Measurements from ENCODE around the gene ATP1A1.

ATP1A1 gene

DNA sequence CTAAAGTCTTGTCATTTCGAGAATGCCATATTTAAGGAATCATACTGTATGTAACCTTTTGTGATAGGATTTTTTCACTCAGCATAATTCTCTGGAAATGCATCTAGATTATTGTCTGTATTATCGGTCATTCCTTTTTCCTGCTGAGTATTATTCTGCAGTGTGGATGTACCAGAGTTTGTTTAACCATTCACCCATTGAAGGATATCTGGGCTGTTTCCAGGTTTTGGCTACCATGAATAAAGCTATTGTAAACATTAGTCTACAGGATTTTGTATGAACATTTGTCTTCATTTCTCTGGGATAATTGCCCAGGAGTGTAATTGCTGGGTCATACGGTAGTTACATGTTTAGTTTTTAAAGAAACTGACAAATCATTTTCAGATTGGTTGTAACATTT, 61.8 kb downstream of the ATP1A1 start:
- TF ChIP-seq, protein P1, sequence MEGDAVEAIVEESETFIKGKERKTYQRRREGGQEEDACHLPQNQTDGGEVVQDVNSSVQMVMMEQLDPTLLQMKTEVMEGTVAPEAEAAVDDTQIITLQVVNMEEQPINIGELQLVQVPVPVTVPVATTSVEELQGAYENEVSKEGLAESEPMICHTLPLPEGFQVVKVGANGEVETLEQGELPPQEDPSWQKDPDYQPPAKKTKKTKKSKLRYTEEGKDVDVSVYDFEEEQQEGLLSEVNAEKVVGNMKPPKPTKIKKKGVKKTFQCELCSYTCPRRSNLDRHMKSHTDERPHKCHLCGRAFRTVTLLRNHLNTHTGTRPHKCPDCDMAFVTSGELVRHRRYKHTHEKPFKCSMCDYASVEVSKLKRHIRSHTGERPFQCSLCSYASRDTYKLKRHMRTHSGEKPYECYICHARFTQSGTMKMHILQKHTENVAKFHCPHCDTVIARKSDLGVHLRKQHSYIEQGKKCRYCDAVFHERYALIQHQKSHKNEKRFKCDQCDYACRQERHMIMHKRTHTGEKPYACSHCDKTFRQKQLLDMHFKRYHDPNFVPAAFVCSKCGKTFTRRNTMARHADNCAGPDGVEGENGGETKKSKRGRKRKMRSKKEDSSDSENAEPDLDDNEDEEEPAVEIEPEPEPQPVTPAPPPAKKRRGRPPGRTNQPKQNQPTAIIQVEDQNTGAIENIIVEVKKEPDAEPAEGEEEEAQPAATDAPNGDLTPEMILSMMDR (conservative IDR thresholded peaks at IDR 0.05; ENCODE audit: low read depth, low read length), result no peak
- DNase-seq (ENCODE audit: low read depth), result no peak
- H3K4me3 ChIP-seq (ENCODE audit: low read length), result no peak overlapping the region

DNA sequence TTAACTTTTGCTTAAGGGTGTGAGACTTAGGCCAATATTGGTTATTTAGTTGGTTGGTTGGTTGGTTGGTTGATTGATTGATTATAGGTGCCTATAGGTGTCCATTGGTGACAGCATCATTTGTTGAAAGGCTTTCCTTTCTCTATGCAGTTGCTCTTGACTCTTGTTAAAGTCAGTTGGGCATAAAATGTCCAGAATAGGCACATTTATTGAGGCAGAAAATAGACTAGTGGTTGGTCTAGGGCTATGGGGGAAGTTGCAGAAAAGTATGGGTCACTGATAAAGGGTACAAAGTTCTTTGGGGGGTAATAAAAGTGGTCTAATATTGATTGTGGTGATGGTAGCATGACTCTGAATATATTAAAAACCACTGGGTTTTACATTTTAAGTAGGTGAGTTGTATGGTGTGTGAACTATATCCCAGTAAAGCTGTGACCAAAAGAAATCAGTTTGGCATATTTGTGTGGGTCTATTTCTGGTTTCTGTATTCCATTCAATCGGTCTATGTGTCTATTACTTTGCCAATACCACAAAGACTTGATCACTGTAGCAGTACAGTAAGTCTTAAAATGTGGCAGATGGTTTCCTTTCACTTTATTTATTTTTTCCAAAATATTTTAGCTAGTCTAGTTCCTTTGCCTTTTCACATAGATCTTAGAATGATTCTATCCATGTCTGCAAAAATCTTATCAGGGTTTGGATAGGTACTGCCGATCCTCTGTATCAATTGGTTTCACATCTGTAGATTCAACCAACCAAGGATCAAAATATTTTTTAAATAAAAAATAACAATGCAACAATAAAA, 63.0 kb downstream of the ATP1A1 start:
- TF ChIP-seq, protein P1 (conservative IDR thresholded peaks at IDR 0.05; ENCODE audit: low read depth, low read length), result no peak
- no peak overlapping the region for H3K4me3 ChIP-seq (ENCODE audit: low read length)
- DNase-seq (ENCODE audit: low read depth), result no peak

DNA sequence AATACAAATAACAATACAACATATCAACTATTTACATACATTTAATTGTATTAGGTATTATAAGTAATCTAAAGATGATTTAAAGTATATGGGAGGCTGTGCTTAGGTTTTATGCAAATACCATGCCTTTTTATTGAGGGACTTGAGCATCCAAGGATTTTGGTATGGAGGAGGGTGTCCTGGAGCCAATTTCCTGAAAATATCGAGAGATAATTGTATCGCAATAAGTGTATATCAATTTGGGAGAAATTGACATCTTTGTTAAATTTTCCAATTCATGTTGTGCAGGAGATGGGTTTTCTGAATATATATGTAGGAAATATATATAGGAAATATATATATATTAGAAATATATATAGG, 63.5 kb downstream of the ATP1A1 start:
- H3K4me3 ChIP-seq (ENCODE audit: low read length), result no peak overlapping the region
- TF ChIP-seq, protein P1 (conservative IDR thresholded peaks at IDR 0.05; ENCODE audit: low read depth, low read length), result no peak
- no peak for DNase-seq (ENCODE audit: low read depth)

DNA sequence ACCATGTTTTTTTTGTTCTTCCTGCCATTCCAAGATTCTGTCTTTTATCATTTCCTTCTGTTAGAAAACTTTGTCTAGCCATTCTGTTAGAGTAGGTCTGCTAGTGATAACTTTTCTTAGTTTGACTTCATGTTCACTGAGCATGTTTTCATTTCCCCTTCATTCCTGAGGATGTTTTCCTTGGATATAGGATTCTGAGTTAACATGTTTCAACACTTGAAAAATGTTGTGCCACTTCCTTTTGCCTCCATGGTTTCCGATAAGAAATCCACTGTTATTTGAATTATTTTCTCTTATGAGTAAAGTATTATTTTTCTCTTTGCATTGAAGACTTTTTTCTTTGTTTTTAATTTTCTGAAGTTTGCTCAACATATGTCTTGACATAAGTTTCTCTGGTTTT, 66.7 kb downstream of the ATP1A1 start:
- no peak overlapping the region for H3K4me3 ChIP-seq (ENCODE audit: low read length)
- TF ChIP-seq, protein P1 (conservative IDR thresholded peaks at IDR 0.05; ENCODE audit: low read depth, low read length), result no peak
- no peak for DNase-seq (ENCODE audit: low read depth)

DNA sequence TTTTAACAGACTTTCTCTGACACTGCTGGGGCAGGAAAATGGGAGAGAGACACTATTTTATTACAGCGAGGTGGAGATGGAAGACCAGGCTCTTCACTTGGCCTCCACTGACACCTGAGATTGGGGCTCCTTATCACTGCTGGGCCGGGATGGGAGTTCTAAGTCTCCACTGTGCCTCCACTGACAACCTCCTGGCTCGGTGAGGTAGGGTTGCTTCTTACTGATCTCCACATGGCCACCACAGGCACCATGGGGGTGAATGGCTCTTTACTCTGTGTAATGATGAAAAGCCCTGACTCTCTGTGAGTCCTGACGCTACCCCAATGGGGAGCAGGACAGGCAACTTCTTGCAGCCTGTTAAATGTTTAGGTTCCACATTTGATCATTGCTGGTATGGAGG, 67.7 kb downstream of the ATP1A1 start:
- TF ChIP-seq, protein P1 (conservative IDR thresholded peaks at IDR 0.05; ENCODE audit: low read depth, low read length), result no peak
- no peak overlapping the region for H3K4me3 ChIP-seq (ENCODE audit: low read length)
- DNase-seq (ENCODE audit: low read depth), result no peak

DNA sequence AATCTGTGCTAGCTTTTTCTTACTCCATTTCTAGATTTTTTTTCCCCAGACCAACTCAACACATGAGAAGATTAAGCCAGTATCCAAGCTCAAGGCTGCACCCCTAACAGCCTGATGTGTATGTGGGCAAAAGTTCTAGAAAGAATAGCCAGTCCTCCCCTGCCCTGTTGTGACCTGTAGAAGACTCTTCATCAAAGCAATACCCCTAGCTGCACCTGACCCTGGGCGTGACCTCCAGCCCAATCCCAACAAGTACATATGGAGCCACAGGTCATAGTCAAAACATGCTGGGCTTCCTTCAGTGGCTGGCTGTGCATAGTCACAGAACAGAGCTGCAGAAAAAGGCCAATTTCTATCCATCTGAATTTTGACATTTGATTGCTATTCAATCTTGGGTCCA, 72.5 kb downstream of the ATP1A1 start:
- no peak overlapping the region for H3K4me3 ChIP-seq (ENCODE audit: low read length)
- TF ChIP-seq, protein P1 (conservative IDR thresholded peaks at IDR 0.05; ENCODE audit: low read depth, low read length), result no peak
- no peak for DNase-seq (ENCODE audit: low read depth)

DNA sequence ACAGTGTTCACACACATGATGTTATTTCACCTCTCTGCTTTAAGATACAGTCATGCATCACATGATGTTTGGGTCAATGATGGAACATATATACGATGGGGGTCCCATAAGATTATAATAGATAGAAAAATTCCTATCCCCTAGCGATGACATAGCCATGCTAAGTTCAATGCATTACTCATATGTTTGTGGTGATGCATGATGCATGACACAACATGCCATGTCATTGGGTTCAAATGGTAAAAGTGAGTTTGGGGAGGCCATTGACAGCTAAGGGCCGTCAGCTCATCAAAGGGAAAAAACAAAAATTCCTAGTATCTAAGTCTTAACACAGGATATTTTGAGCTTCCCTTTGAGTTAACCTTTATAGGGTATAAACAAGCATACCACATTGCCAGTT, 73.6 kb downstream of the ATP1A1 start:
- TF ChIP-seq, protein P1 (conservative IDR thresholded peaks at IDR 0.05; ENCODE audit: low read depth, low read length), result no peak
- no peak overlapping the region for H3K4me3 ChIP-seq (ENCODE audit: low read length)
- DNase-seq (ENCODE audit: low read depth), result no peak
